DMS79 (cell line): Measurements from ENCODE around the gene ANHX.
"Not testable (repeated sequence)": the region's sequence is repeated elsewhere in the genome, so short reads cannot be mapped to it uniquely, and the experiment has no call there.

Experiments used
- DNase-seq: peaks from one replicate; lab custom pipeline; 2025; lab: John Stamatoyannopoulos, UW

ANHX gene

DNA sequence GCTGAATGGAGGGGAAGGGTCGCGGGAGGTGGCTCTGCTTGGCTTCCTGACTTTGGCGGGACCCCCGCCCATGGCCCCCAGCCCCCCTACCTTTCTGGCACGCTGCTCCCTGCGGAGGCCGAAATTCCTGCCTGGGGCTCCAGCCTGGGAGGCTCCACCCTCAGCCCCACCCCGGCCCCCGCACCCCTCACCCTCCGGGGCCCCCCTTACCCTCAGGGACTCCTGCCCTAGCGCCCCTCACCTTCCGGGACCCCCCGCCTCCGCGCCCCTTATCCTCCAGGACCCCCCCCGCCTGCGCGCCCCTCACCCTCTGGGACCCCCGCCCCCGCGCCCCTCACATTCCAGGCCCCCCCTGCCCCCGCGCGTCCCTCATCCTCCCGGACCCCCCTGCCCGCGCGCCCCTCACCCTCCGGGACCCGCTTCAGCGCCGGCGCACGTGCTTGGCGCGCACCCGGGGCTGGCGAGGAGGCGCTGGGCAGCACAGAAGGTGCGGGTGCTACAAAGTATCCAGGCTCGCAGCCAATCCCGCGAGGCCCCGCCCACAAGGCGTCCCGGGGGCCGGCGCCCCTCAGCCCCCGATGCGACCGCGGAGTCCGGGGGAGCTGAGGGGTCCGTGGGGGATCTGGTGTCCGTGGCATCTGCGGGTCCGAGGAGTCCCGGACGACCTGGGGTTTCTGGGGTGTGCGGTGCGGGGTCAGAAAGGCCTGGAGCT lies at the start of gene ANHX:
Gene ANHX, minus strand, starts transcription at position 477 of the 712 bp plus-strand sequence. CDS start 1,521 bp downstream, outside the sequence.
- DNase-seq: no peak

- not testable (repeated sequence) for DNase-seq
These were observed 29.0 kb upstream of the ANHX start for GRCh38 chr12:133264668-133265067.

- no peak for DNase-seq
These were observed 28.5 kb upstream of the ANHX start for GRCh38 chr12:133264173-133264572.

DNA sequence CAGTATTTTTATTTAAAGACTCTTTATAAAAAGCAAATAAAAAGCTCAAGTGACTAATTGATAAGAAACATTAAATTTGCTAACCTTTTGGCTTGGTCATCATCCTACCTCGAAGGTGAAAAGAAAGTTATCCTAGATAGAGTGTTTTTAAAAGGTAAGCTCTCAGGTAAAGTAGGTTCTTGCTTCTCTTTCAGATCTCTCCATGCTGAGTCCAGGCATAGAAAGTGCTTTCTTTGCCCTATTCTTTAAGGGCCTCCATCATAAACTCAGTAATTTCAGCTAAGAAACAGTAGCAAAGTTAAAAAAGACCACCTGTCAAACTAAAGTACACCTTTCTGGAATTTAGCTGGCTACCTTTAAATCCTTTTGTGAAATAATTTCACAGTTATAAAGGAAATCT lies 20.6 kb upstream of the ANHX start:
- DNase-seq: no peak

DNA sequence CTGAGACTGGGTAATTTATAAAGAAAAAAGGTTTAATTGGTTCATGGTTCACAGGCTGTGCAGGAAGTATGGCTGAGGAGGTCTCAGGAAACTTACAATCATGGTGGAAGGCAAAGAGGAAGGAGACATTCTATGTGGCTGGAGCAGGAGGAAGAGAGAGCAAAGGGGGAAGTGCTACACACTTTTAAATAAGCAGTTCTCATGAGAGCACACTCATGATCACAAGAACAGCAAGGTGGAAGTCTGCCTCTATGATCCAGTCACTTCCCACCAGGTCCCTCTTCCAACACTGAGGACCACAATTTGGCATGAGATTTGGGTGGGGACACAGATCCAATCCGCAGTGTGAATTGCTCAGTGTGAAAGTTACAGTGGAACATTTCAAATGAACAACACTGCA lies 20.2 kb upstream of the ANHX start:
- DNase-seq: not testable (repeated sequence)

DNA sequence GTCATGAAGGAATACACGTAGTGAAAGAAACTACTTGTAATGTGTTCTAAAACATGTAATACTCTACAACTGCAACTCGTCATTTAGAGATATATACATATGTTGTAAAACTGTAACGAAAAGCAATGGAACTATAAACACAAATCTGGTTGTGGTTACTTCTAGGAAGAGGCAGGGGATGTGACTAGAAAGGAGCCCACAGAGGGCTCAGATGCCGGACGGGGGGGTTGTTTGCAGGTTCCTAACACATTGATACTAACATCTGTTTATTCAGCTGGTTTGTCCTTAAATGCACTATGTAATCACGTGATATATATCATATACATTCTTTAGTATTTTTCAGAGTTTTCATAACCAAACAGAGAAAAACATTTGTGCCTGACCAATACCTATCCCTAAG lies 16.1 kb upstream of the ANHX start:
- no peak for DNase-seq

DNA sequence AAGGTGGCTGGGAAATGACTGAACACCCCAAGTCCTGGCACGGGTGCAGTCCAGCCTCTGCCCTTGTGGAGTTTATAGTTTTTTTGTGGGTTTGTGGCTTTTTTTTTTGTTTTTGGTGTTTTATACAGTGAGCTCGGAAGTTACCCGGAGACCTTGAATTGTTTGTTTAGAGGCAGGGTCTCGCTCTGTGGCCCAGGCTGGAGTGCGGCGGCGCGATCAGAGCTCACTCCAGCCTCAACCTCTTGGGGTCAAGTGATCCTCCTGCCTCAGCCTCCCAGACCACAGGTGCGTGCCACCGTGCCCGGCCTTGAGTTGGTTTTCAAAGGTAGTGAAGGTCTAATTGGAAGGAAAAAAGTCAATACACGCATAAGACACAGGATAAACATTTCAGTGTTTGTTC lies 879 bp upstream of the ANHX start:
- DNase-seq: no peak

- DNase-seq: no peak
These were observed 467 bp upstream of the ANHX start for GRCh38 chr12:133236144-133236543.

DNA sequence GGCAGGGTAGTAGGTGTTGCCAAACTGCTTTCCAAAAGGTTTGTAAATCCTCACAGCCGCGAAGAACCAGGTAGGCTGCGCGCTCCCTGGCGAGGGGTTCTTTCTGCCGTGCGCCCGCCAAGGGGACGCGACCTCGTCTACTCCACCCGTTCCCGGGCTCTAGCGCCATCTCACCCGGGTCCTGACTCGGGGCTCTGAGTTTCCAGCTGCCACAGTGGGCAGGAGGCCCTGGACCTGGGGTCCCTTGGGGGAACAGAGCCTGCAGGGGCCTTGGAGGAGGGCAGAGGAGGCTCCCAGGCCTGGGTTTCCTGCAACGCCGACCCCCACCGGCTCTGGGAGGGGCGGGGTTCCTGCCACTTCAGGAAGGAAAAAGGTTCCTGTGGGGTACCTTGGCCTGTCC lies 706 bp downstream of the ANHX start:
- no peak for DNase-seq

- no peak for DNase-seq
These were observed 1.6 kb downstream of the ANHX start for GRCh38 chr12:133233993-133234564.

- no peak for DNase-seq
These were observed 2.7 kb downstream of the ANHX start for GRCh38 chr12:133233006-133233405.

DNA sequence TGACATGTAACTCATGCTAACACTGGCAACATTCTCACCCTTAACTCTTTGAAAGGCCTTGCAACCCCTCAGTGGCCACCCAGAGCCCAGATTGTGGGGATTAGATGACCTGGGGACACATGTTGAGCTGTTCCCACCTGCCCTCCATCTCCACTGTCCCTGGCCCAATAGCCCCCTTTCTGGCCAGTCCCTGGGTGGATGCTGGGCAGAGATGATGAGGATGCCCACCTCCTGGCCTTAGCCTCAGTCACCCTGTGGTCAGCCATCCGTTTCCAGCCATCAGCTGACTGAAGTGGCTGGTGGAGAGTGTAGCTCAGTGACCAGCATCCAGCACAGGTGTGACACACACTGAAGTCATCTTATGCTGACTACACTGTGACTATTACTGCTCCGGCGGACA lies 4.7 kb downstream of the ANHX start:
- no peak for DNase-seq

DNA sequence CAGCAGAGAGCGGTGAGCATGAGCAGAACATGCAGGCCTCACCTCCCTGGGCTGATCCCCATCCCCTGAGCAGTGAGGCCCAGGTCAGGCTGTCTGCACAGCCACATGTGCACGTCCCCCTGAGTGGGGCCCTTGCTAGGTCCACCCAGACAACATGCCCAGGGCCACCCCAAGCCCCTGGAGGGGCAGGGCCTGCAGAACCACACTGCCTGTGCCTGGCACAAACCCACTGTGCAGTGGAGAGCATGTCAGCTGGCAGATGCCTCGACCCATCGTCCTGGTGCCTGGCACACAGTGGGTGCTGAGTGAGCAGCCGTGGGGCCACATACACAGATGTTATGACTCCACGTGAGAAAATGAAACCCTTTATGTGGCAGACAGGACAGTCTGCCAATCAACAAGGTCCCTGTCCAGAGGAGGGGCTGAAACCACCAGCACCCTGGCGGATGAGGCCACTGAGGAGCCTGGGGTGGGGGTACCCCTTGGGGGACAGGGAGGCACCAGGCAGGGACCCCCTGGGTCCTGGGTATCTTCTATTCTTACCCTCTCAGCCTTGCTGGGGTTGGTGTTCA lies 8.3 kb downstream of the ANHX start:
- DNase-seq: no peak

DNA sequence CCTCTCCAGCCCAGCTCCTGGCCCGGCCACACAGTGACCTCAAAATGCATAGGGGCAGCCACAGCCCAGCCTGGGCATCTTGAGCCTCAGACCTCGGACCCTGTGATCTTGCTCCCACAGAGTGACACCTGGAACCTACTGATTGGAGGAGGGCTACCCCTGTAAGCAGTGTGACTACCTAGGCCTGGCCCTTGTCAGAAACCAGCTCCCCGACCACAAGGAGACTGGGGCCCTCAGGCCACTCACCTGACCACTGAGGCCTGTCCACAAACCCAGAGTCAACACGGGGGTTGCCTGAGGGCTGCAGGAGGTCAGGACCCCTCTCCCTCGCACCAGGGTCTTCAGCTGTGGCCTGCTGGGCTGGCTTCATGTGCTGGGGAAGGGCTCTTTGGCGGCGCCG lies 9.0 kb downstream of the ANHX start:
- DNase-seq: no peak

DNA sequence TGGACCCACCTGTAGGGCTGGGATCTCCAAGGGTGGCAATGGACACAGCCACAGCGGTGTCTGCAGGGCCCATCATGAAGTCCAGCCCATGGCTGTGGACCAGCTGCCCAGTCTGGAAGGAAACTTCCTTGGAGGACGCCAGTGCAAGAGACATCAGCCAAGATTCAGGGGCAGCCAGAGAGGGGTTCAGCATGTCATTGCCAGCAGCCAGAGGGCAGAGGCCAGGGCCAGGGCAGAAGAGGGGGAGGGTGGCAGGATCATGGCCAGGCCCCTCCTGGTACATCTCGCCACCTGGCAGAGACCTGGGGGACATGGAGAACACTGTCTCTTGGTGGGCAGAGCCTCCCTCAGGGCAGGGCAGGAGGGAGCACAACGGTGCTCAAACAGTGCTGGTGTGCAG lies 10.2 kb downstream of the ANHX start:
- DNase-seq: no peak

GRCh38 chr12:133222211-133222610 lies 13.5 kb downstream of the ANHX start:
- DNase-seq: no peak

- DNase-seq: no peak
These were observed 14.4 kb downstream of the ANHX start for GRCh38 chr12:133221241-133221640.

- no peak for DNase-seq
These were observed 15.2 kb downstream of the ANHX start for GRCh38 chr12:133220521-133220920.

GRCh38 chr12:133217219-133217618 lies 18.5 kb downstream of the ANHX start:
- DNase-seq: no peak

DNA sequence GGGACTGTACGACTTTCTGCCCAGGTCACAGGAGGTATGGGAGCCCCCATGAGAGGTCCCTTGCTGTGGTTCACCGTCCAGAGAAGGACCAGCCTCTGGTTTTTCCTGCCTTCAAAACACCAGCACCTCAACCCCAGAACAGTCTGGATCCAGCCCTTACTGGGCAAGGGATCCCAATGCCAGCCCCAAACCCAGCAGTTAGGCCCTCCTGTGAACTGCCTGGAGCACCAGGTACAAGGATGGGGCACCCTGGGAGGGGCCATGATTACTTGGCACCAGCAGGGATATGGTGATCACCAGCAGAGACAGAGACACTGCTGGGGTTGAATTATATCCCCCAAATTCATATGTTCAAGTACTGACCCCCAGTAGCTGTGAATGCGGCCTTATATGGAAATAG lies 20.0 kb downstream of the ANHX start:
- no peak for DNase-seq

- DNase-seq: no peak
These were observed 29.3 kb downstream of the ANHX start for GRCh38 chr12:133206390-133206789.

DNA sequence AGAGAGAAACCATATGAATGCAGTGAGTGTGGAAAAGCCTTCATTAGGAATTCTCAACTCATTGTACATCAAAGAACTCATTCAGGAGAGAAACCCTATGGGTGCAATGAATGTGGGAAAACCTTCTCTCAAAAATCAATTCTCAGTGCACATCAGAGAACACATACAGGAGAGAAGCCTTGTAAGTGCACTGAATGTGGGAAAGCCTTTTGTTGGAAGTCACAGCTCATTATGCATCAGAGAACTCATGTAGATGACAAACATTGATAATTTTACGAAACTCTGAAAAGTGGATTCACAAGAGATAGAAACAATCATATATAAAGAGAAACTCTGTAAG lies 31.4 kb downstream of the ANHX start:
- DNase-seq: no peak

GRCh38 chr12:133203344-133204263 lies 32.1 kb downstream of the ANHX start:
- no peak for DNase-seq
